Esophagus squamous epithelium (tissue), 4 donors: ENCODE results near the gene PPP1R3E.

Source experiments
- POLR2A ChIP-seq, 4 donors: fragments of 450-650 bp; IDR thresholded peaks; one replicate each; pipeline ENCODE4 v1.6.1; 2017; ENCODE audit warnings: antibody characterized with exemption in 4 of 4, mild to moderate bottlenecking in 4 of 4, moderate library complexity in 3 of 4
- TF ChIP-seq, protein P1 (sequence below), 6 experiments: fragments of 450-650 bp in 4 of 6; fragments of 200-600 bp in 2 of 6; sonication (generic) in 2 of 6; IDR thresholded peaks; one replicate each; pipeline ENCODE4 v1.5.1; 2016 to 2019; ENCODE audit warnings: antibody characterized with exemption in 6 of 6, mild to moderate bottlenecking in 4 of 6, moderate library complexity in 4 of 6

DNA sequence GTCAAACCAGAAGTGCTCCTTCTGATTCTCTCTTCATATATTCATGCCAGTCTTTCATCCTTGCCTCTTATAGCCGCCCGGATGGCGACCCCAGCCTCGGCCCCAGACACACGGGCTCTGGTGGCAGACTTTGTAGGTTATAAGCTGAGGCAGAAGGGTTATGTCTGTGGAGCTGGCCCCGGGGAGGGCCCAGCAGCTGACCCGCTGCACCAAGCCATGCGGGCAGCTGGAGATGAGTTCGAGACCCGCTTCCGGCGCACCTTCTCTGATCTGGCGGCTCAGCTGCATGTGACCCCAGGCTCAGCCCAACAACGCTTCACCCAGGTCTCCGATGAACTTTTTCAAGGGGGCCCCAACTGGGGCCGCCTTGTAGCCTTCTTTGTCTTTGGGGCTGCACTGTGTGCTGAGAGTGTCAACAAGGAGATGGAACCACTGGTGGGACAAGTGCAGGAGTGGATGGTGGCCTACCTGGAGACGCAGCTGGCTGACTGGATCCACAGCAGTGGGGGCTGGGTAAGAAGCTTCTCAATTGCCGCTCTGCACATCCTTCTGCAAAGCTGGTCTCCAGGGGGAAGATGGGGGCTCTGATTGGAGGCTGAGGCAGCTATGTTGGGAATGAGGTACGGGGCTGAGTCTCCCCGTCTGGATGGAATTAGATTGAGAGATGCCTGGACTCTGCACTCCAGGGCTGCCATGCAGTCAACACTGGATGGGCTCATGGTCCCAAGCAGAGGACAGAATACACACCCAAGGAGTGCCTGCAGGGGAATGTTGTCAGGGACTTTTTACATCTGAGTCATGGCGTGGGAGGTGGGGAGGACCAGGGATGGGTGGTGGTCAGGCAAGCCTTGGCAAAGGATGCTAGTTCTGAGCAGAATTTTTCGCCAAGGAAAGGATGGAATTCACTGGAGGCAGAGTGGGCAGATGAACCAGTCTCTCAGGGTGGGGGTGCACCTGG is 5.3 kb upstream of the PPP1R3E start:
- TF ChIP-seq, protein P1, sequence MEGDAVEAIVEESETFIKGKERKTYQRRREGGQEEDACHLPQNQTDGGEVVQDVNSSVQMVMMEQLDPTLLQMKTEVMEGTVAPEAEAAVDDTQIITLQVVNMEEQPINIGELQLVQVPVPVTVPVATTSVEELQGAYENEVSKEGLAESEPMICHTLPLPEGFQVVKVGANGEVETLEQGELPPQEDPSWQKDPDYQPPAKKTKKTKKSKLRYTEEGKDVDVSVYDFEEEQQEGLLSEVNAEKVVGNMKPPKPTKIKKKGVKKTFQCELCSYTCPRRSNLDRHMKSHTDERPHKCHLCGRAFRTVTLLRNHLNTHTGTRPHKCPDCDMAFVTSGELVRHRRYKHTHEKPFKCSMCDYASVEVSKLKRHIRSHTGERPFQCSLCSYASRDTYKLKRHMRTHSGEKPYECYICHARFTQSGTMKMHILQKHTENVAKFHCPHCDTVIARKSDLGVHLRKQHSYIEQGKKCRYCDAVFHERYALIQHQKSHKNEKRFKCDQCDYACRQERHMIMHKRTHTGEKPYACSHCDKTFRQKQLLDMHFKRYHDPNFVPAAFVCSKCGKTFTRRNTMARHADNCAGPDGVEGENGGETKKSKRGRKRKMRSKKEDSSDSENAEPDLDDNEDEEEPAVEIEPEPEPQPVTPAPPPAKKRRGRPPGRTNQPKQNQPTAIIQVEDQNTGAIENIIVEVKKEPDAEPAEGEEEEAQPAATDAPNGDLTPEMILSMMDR (IDR thresholded peaks at IDR 0.05) = no peak
- TF ChIP-seq POLR2A (IDR thresholded peaks at IDR 0.05) = no peak
